Skeletal muscle satellite cell (primary cell): ENCODE measurements around the gene MUC6.

ENCODE experiments used
- H3K27me3 ChIP-seq: 2 replicates; pipeline ENCODE4 v1.7.0; 2013; ENCODE audit warnings: low read length; ENCODE audit not compliant: control insufficient read depth, insufficient read depth
- H3K36me3 ChIP-seq: 2 replicates; pipeline ENCODE4 v1.7.0; 2013; ENCODE audit warnings: mild to moderate bottlenecking, control low read depth, low read length; ENCODE audit not compliant: insufficient read depth
- H3K4me1 ChIP-seq: 2 replicates; pipeline ENCODE4 v1.7.0; 2013; ENCODE audit warnings: low read length; ENCODE audit not compliant: control insufficient read depth, insufficient read depth
- H3K4me2 ChIP-seq: 2 replicates; pipeline ENCODE4 v1.7.0; 2013; ENCODE audit warnings: mild to moderate bottlenecking, low read length
- H3K4me3 ChIP-seq: 2 replicates; pipeline ENCODE4 v1.7.0; 2013; ENCODE audit warnings: low read length
- H3K9ac ChIP-seq: 2 replicates; pipeline ENCODE4 v1.7.0; 2013; ENCODE audit warnings: mild to moderate bottlenecking, low read depth, low read length, moderate library complexity
- H3K9me3 ChIP-seq: replicated peaks from 2 replicates; pipeline ENCODE4 v1.7.0; 2013; ENCODE audit warnings: mild to moderate bottlenecking, control low read depth, low read length

MUC6 gene

DNA sequence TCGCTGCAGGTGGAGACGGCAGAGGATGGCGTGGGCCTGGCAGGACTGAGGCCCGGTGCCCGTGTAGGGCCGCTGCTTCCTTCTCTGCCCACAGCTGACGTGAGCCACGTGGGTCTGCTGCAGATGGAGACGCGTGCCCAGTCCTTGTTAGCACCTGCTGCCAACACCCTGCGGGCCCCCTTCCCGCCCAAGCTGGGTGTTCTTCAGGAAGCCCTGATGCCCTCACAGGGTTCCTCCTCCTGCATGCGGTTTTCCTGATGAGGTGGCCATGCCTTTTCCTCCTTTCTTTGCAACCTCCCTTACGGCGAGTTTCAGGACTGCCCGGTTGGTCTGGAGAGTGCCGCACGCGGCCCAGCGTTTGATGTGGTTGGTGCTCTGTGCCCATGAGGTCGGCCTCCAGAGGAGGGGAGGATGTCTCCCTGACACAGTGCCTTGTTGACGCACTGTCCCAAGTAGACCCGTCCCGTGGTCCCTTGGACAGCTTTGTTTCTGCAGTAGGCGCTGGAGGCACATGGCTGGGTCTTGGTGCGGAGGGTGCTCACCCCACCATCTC is 66.1 kb downstream of the MUC6 start:
- Histone ChIP-seq H3K27me3 (no peaks in the 10 kb centered on the region), H3K4me3 (no peak overlapping the region), H3K4me1 (peaks cover 3% of the 10 kb centered on the region), H3K36me3 (peaks cover 31% of the 10 kb centered on the region), H3K4me2 (no peak overlapping the region), H3K9ac (no peak overlapping the region), H3K9me3 (no peaks in the 10 kb centered on the region)

DNA sequence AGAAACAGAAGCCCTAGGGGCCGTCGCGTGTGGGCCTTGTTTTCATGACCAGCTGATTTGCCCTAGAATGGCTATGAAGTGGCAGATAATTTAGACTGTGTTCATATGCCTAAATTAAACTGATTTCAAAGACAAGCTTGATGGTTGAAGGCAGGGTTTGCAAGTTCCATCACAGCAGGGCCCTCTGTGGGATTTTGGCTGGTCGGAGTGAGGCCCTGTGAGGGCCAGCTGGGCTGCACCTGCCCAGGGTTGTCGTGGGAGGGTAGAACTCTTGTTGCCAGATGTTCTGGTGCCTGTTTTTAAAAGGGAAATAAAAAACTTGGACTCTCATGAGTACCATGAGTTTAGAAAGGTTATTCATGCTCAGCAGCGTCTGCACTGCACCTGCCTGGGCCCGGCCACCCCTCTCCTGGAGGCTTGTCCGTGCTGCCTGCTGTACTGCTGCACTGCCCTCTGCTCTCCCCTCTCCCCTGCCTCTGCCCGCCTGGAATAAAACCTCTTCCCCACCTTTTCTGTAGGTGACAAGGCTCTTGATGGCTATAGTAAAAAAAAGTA is 66.8 kb downstream of the MUC6 start:
- H3K4me2 ChIP-seq: no peak overlapping the region
- peaks cover 27% of the 10 kb centered on the region for H3K36me3 ChIP-seq
- no peaks in the 10 kb centered on the region for H3K9me3 ChIP-seq
- no peak overlapping the region for H3K9ac ChIP-seq
- H3K4me3 ChIP-seq: no peak overlapping the region
- no peaks in the 10 kb centered on the region for H3K27me3 ChIP-seq
- peaks cover 3% of the 10 kb centered on the region for H3K4me1 ChIP-seq

DNA sequence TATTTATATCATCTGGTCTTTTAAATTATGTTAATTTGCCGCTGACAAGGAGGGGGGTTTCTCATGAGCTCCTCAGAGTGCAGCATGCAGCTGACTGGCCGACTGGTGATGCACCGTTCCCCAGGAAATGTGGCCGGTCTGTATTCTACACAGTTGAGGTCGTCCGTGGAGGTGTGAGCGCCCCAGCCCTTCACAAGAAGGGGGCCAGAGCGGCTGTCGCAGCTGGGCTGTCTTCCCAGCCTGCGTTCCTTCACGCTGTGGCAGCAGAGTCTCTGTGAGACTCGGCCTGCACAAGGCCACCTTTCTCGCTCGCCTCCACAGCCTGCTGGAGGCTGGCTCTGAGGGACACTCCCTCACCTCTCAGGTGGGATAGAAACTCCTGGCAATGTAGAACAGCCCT is 67.7 kb downstream of the MUC6 start:
- no peaks in the 10 kb centered on the region for H3K27me3 ChIP-seq
- H3K4me2 ChIP-seq: no peak overlapping the region
- H3K9me3 ChIP-seq: no peaks in the 10 kb centered on the region
- H3K9ac ChIP-seq: no peak overlapping the region
- H3K4me1 ChIP-seq: peaks cover 3% of the 10 kb centered on the region
- no peak overlapping the region for H3K4me3 ChIP-seq
- peaks cover 30% of the 10 kb centered on the region for H3K36me3 ChIP-seq

DNA sequence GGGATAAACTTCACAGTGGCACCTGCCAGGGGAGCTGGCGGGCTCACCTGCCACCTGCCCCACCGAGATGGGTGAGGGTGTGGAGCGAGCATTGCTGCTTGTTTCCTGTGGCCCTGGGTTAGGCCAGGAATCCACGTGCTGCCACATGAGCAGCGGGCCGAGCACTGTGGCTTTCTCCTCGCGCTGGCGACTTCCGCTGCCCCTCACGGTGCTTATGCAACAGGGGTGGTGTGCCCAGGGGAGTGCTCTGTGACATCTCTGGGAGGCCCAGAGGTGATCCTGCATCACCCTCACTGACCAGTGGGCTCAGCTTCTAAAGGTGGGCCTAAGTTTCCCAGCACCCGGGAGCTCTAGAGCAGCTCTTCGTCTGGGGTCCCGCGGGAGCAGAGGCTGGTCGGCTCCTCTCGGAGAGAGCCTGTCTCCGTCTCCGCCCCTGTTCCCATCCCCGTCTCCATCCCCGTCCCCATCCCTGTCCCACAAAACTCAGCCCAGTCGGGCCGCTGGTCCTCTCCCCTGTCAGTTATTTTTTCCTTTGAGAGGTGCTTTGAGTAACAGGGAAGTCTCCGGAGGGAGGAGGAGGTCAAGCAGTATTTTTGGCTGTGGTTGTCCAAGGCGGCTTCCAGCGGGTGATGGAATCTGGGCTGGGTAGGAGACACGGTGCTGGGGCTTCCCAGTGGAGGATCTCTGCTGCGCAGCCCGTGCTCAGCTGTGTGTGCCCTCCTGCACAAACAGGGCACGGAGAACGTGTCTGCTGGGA is 68.3 kb downstream of the MUC6 start:
- no peaks in the 10 kb centered on the region for H3K9me3 ChIP-seq
- no peak overlapping the region for H3K4me3 ChIP-seq
- peaks cover 33% of the 10 kb centered on the region for H3K36me3 ChIP-seq
- no peaks in the 10 kb centered on the region for H3K27me3 ChIP-seq
- H3K4me1 ChIP-seq: peaks cover 3% of the 10 kb centered on the region
- no peak overlapping the region for H3K9ac ChIP-seq
- no peak overlapping the region for H3K4me2 ChIP-seq

DNA sequence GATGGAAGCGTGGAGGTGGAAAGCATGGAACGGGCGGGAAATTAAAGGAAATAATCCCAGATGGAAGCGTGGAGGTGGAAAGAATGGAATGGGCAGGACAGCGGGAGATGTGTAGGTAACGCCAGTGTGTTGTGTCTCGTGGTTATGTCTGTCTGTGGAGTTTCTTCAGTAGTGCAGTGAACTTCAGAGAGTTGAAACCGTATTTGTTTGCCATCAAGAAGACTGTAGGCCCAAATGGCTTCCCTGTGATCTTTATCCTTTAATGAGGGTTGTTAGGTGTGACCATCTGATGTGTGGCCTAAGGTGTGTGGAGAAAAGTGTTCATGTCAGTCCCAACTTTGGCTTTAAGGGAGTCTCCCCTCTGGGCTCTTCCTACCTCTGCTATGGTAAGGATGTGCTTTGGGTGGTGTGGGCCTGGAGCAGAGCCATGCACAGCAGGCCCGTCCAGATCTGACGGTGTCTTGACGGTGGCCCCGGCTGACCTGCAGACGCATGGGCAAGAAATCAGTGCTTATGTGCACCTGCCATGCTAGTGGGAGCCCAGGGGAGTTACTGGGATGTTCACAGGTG is 71.2 kb downstream of the MUC6 start:
- no peak overlapping the region for H3K4me2 ChIP-seq
- peaks cover 22% of the 10 kb centered on the region for H3K36me3 ChIP-seq
- H3K4me3 ChIP-seq: no peak overlapping the region
- peaks cover 3% of the 10 kb centered on the region for H3K4me1 ChIP-seq
- no peak overlapping the region for H3K9ac ChIP-seq
- H3K9me3 ChIP-seq: no peaks in the 10 kb centered on the region
- no peaks in the 10 kb centered on the region for H3K27me3 ChIP-seq

DNA sequence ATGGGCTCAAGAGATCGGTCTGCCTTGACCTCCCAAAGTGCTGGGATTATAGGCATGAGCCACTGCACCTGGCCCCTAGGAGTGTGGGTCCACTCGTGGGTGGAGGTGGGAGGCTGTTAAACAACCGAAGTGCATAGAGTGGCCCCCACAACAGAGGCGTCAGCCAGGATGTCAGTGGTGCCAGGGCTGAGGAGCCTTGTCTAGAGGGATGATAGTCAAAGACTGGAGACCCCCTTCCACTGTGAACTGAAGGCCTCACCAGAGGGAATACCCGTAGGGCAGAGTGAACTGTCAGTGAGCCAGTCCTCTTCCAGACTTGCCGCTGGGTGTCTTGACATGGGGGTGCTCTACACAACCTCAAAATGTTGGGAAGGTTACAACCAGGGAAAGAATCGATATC is 72.7 kb downstream of the MUC6 start:
- Histone ChIP-seq H3K9ac (no peak overlapping the region), H3K36me3 (peaks cover 25% of the 10 kb centered on the region), H3K4me2 (no peak overlapping the region), H3K4me1 (peaks cover 3% of the 10 kb centered on the region), H3K4me3 (no peak overlapping the region), H3K9me3 (no peaks in the 10 kb centered on the region), H3K27me3 (no peaks in the 10 kb centered on the region)
